ENCODE data around the gene DCDC2C.

Gene DCDC2C

DNA sequence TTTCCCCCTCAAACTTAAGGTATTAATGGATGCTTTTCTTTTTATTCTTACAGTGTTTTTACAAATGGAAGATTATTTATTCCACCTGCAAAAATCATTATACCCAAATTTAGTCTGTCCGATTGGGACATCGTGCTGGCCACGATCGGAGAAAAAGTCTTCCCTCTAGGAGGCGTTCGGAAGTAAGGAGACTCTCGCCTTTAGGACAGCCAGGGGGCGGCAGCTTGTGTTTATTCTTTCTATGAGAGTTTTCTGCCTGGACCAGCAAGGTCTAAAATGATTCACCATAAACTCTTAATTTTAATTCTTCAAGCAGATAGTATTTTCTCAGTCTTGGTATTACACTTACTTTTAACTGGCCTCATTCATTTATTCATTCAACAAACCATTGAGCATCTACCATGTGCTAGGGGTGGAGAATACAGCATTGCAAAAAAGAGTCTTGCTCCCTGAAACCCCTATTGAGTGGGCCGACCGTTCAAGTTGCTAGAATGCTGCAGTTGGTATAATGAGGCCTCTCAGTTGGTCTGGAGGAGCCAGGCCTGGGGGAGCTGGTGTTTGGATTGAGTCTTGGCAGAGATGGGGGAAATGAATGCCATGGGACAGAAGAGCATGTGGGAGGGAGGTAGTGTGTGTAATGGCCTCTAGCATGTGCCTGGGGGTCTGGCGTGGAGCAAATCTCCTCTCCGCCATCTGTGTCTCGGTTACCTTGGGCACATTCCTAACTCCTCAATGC, 38.7 kb downstream of the DCDC2C start:
- no peak overlapping the region for H3K9ac ChIP-seq (ENCODE audit: low read depth, low read length)
- H2AFZ ChIP-seq (ENCODE audit: low read depth, low read length), result no peak overlapping the region
- TF ChIP-seq, protein P1, sequence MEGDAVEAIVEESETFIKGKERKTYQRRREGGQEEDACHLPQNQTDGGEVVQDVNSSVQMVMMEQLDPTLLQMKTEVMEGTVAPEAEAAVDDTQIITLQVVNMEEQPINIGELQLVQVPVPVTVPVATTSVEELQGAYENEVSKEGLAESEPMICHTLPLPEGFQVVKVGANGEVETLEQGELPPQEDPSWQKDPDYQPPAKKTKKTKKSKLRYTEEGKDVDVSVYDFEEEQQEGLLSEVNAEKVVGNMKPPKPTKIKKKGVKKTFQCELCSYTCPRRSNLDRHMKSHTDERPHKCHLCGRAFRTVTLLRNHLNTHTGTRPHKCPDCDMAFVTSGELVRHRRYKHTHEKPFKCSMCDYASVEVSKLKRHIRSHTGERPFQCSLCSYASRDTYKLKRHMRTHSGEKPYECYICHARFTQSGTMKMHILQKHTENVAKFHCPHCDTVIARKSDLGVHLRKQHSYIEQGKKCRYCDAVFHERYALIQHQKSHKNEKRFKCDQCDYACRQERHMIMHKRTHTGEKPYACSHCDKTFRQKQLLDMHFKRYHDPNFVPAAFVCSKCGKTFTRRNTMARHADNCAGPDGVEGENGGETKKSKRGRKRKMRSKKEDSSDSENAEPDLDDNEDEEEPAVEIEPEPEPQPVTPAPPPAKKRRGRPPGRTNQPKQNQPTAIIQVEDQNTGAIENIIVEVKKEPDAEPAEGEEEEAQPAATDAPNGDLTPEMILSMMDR (IDR thresholded peaks at IDR 0.05; ENCODE audit: borderline replicate concordance, extremely low read depth, low read length, poor library complexity, severe bottlenecking), result no peak
- TF ChIP-seq EZH2 (IDR thresholded peaks at IDR 0.05; ENCODE audit: borderline replicate concordance, low read depth, low read length, severe bottlenecking), result no peak
- no peak overlapping the region for H3K27ac ChIP-seq (ENCODE audit: low read length)
- H3K4me1 ChIP-seq (ENCODE audit: insufficient read depth, low read length), result no peaks in the 10 kb centered on the region
- H3K4me2 ChIP-seq (ENCODE audit: insufficient read depth, low read length), result no peak overlapping the region
- ATAC-seq (ENCODE audit: insufficient read depth, low read depth), result no peak
- H3K9me3 ChIP-seq (ENCODE audit: insufficient read depth, low read length, severe bottlenecking), result no peaks in the 10 kb centered on the region
- H3K79me2 ChIP-seq (ENCODE audit: insufficient read depth, low read length), result no peaks in the 10 kb centered on the region
- H3K36me3 ChIP-seq (ENCODE audit: insufficient read depth, low read length), result no peaks in the 10 kb centered on the region
- H3K27me3 ChIP-seq (ENCODE audit: insufficient read depth, low read length, poor library complexity), result no peaks in the 10 kb centered on the region
- H4K20me1 ChIP-seq (ENCODE audit: insufficient read depth, low read length), result no peaks in the 10 kb centered on the region
- DNase-seq, result no peak
- H3K4me3 ChIP-seq (ENCODE audit: low read depth in 1 of 2, low read length in 2 of 2), result no peak overlapping the region

DNA sequence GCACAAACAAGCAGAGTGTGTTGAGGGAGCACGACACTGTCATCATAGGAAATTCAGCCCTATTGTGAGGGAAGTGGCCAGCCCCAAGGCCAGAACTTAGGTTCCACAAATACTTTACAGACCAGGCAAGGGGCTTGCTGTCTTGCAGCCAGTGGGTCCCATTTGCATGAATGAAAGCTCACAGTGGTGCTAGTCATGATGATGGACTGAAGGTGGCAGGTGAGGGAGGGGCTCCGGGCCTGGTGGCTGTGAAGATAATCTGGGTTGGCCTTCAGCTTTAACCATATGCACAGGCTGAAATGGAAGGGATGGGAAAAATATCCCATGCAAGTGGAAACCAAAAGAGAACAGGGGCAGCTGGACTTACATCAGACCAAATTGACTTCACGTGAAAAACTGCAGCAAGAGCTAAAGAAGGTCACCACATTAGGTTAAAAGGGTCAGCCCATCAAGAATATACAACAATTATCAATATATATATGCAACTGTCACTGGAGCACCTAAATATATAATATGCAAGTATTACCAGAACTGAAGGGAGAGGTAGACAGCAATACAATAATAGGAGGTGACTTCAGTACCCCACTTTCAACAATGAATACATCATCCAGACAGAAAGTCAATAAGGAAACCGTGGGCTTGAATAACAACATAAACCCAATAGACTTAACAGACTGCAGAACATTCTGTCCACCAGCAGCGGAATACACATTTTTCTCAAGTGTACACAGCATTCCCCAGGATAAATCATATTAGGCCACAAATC, 39.6 kb downstream of the DCDC2C start:
- TF ChIP-seq EZH2 (IDR thresholded peaks at IDR 0.05; ENCODE audit: borderline replicate concordance, low read depth, low read length, severe bottlenecking), result no peak
- TF ChIP-seq, protein P1 (IDR thresholded peaks at IDR 0.05; ENCODE audit: borderline replicate concordance, extremely low read depth, low read length, poor library complexity, severe bottlenecking), result no peak
- Histone ChIP-seq H3K4me2 (ENCODE audit: insufficient read depth, low read length) (no peak overlapping the region), H3K79me2 (ENCODE audit: insufficient read depth, low read length) (no peaks in the 10 kb centered on the region), H3K27ac (ENCODE audit: low read length) (no peak overlapping the region), H3K4me1 (ENCODE audit: insufficient read depth, low read length) (no peaks in the 10 kb centered on the region), H3K36me3 (ENCODE audit: insufficient read depth, low read length) (no peaks in the 10 kb centered on the region), H2AFZ (ENCODE audit: low read depth, low read length) (no peak overlapping the region), H3K4me3 (ENCODE audit: low read depth in 1 of 2, low read length in 2 of 2) (no peak overlapping the region), H4K20me1 (ENCODE audit: insufficient read depth, low read length) (no peaks in the 10 kb centered on the region), H3K9ac (ENCODE audit: low read depth, low read length) (no peak overlapping the region), H3K9me3 (ENCODE audit: insufficient read depth, low read length, severe bottlenecking) (no peaks in the 10 kb centered on the region), H3K27me3 (ENCODE audit: insufficient read depth, low read length, poor library complexity) (no peaks in the 10 kb centered on the region)
- ATAC-seq (ENCODE audit: insufficient read depth, low read depth) (no peak), DNase-seq (no peak)

DNA sequence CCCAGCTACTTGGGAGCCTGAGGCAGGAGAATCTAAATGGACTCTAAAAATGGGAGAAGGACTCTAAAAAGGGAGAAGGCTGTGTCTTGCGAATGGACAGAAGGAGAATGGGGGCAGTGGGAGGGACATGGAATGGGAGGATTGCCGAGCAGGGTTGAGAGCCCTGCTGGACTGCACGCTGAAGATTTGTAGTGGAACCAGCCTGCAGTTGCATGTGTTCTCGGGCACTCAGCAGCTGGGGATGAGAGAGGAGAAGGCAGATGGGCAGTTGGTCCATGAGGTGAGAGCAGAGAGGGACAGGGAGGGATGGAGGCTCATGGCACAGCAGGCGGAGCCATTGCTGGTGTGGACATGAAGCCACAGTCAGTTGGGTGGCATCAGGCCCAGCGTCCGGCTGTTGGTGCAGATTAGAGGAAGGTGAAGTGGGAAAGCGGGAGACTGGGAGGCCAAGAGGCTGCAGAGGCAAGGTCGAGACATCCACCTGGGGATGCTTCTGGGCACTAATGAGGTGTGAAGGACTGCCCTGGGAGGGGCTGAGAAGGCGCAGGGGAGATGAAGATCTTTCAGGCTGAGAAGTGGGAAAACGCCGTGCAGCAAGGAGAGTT, 40.7 kb downstream of the DCDC2C start:
- DNase-seq (no peak), ATAC-seq (ENCODE audit: insufficient read depth, low read depth) (no peak)
- H3K4me3 ChIP-seq (ENCODE audit: low read depth in 1 of 2, low read length in 2 of 2), result no peak overlapping the region
- H3K27me3 ChIP-seq (ENCODE audit: insufficient read depth, low read length, poor library complexity), result no peaks in the 10 kb centered on the region
- H2AFZ ChIP-seq (ENCODE audit: low read depth, low read length), result no peak overlapping the region
- no peak overlapping the region for H3K4me2 ChIP-seq (ENCODE audit: insufficient read depth, low read length)
- TF ChIP-seq, protein P1 (IDR thresholded peaks at IDR 0.05; ENCODE audit: borderline replicate concordance, extremely low read depth, low read length, poor library complexity, severe bottlenecking), result no peak
- no peak for TF ChIP-seq EZH2 (IDR thresholded peaks at IDR 0.05; ENCODE audit: borderline replicate concordance, low read depth, low read length, severe bottlenecking)
- H4K20me1 ChIP-seq (ENCODE audit: insufficient read depth, low read length), result no peaks in the 10 kb centered on the region
- no peaks in the 10 kb centered on the region for H3K79me2 ChIP-seq (ENCODE audit: insufficient read depth, low read length)
- no peaks in the 10 kb centered on the region for H3K36me3 ChIP-seq (ENCODE audit: insufficient read depth, low read length)
- no peak overlapping the region for H3K27ac ChIP-seq (ENCODE audit: low read length)
- no peak overlapping the region for H3K9ac ChIP-seq (ENCODE audit: low read depth, low read length)
- no peaks in the 10 kb centered on the region for H3K9me3 ChIP-seq (ENCODE audit: insufficient read depth, low read length, severe bottlenecking)
- no peaks in the 10 kb centered on the region for H3K4me1 ChIP-seq (ENCODE audit: insufficient read depth, low read length)
